ENCODE results near the gene IRS1. TPM values are rescaled to one million over a fixed set of nuclear protein-coding genes. Genes with fewer than 3 reads are reported as not detected.

IRS1 gene
- total RNA-seq, 2 donors from 2014 or later: 0.90 to 6.2 TPM

- Mint-ChIP-seq H3K4me1 (no peaks in the 10 kb centered on the region), H3K27me3 (no peaks in the 10 kb centered on the region), H3K4me3 (no peak overlapping the region), H3K27ac (no peak overlapping the region), H3K36me3 (ENCODE audit: low read depth) (no peaks in the 10 kb centered on the region)
- H3K9me3 ChIP-seq (ENCODE audit: control insufficient read depth, low read length, poor library complexity, severe bottlenecking): no peaks in the 10 kb centered on the region
- DNase-seq (no peak), ATAC-seq (no peak)
Observed at GRCh38 chr2:226711606-226712296, 87.9 kb downstream of the IRS1 start.

GRCh38 chr2:226707499-226707898, 92.1 kb downstream of the IRS1 start:
- no peaks in the 10 kb centered on the region for H3K9me3 ChIP-seq (ENCODE audit: control insufficient read depth, low read length, poor library complexity, severe bottlenecking)
- no peak for ATAC-seq
- Mint-ChIP-seq H3K27me3 (peaks cover 6% of the 10 kb centered on the region), H3K4me3 (no peak overlapping the region), H3K36me3 (ENCODE audit: low read depth) (no peaks in the 10 kb centered on the region), H3K4me1 (no peaks in the 10 kb centered on the region), H3K27ac (no peak overlapping the region)
- DNase-seq: no peak

GRCh38 chr2:226705965-226706364, 93.7 kb downstream of the IRS1 start:
- H3K9me3 ChIP-seq (ENCODE audit: control insufficient read depth, low read length, poor library complexity, severe bottlenecking): no peaks in the 10 kb centered on the region
- Mint-ChIP-seq H3K4me3 (no peak overlapping the region), H3K36me3 (ENCODE audit: low read depth) (no peaks in the 10 kb centered on the region), H3K27ac (no peak overlapping the region), H3K27me3 (peaks cover 12% of the 10 kb centered on the region), H3K4me1 (no peaks in the 10 kb centered on the region)
- no peak for DNase-seq
- ATAC-seq: no peak

- no peaks in the 10 kb centered on the region for H3K36me3 Mint-ChIP-seq (ENCODE audit: low read depth)
- peaks cover 15% of the 10 kb centered on the region for H3K27me3 Mint-ChIP-seq
- ATAC-seq (no peak), DNase-seq (no peak)
- no peak overlapping the region for H3K4me3 Mint-ChIP-seq
- H3K9me3 ChIP-seq (ENCODE audit: control insufficient read depth, low read length, poor library complexity, severe bottlenecking): no peaks in the 10 kb centered on the region
- H3K4me1 Mint-ChIP-seq: no peaks in the 10 kb centered on the region
- no peak overlapping the region for H3K27ac Mint-ChIP-seq
Observed at GRCh38 chr2:226705133-226705886, 94.3 kb downstream of the IRS1 start.

GRCh38 chr2:226703514-226703913, 96.1 kb downstream of the IRS1 start:
- ATAC-seq (no peak), DNase-seq (no peak)
- Mint-ChIP-seq H3K4me3 (no peak overlapping the region), H3K27ac (no peak overlapping the region), H3K27me3 (peaks cover 27% of the 10 kb centered on the region), H3K36me3 (ENCODE audit: low read depth) (no peaks in the 10 kb centered on the region), H3K4me1 (no peaks in the 10 kb centered on the region)
- no peaks in the 10 kb centered on the region for H3K9me3 ChIP-seq (ENCODE audit: control insufficient read depth, low read length, poor library complexity, severe bottlenecking)

- no peak overlapping the region for H3K27ac Mint-ChIP-seq
- peaks cover 27% of the 10 kb centered on the region for H3K27me3 Mint-ChIP-seq
Observed at GRCh38 chr2:226702376-226702775, 97.2 kb downstream of the IRS1 start.

GRCh38 chr2:226701052-226701451, 98.6 kb downstream of the IRS1 start:
- ATAC-seq (no peak), DNase-seq (no peak)
- H3K27me3 Mint-ChIP-seq: peaks cover 27% of the 10 kb centered on the region
- H3K9me3 ChIP-seq (ENCODE audit: control insufficient read depth, low read length, poor library complexity, severe bottlenecking): no peaks in the 10 kb centered on the region
- H3K27ac Mint-ChIP-seq: no peak overlapping the region
- H3K4me3 Mint-ChIP-seq: no peak overlapping the region
- H3K36me3 Mint-ChIP-seq (ENCODE audit: low read depth): no peaks in the 10 kb centered on the region
- no peaks in the 10 kb centered on the region for H3K4me1 Mint-ChIP-seq

More at GRCh38 chr2:226702376-226702775, 97.2 kb downstream of the IRS1 start:
- H3K9me3 ChIP-seq (ENCODE audit: control insufficient read depth, low read length, poor library complexity, severe bottlenecking): no peaks in the 10 kb centered on the region
- DNase-seq (no peak), ATAC-seq (no peak)
- H3K4me3 Mint-ChIP-seq: no peak overlapping the region
- H3K4me1 Mint-ChIP-seq: no peaks in the 10 kb centered on the region
- no peaks in the 10 kb centered on the region for H3K36me3 Mint-ChIP-seq (ENCODE audit: low read depth)

GRCh38 chr2:226699321-226699720, 100.3 kb downstream of the IRS1 start:
- no peak overlapping the region for H3K27ac Mint-ChIP-seq
- no peaks in the 10 kb centered on the region for H3K4me1 Mint-ChIP-seq
- peaks cover 34% of the 10 kb centered on the region for H3K27me3 Mint-ChIP-seq
- ATAC-seq (no peak), DNase-seq (no peak)
- H3K9me3 ChIP-seq (ENCODE audit: control insufficient read depth, low read length, poor library complexity, severe bottlenecking): no peaks in the 10 kb centered on the region
- no peak overlapping the region for H3K4me3 Mint-ChIP-seq
- no peaks in the 10 kb centered on the region for H3K36me3 Mint-ChIP-seq (ENCODE audit: low read depth)

GRCh38 chr2:226698671-226699070, 100.9 kb downstream of the IRS1 start:
- no peaks in the 10 kb centered on the region for H3K9me3 ChIP-seq (ENCODE audit: control insufficient read depth, low read length, poor library complexity, severe bottlenecking)
- H3K27ac Mint-ChIP-seq: no peak overlapping the region
- ATAC-seq: no peak
- H3K27me3 Mint-ChIP-seq: peaks cover 36% of the 10 kb centered on the region
- no peak for DNase-seq
- no peaks in the 10 kb centered on the region for H3K4me1 Mint-ChIP-seq
- no peak overlapping the region for H3K4me3 Mint-ChIP-seq
- H3K36me3 Mint-ChIP-seq (ENCODE audit: low read depth): no peaks in the 10 kb centered on the region

- H3K36me3 Mint-ChIP-seq (ENCODE audit: low read depth): peaks cover 2% of the 10 kb centered on the region
- ATAC-seq: no peak
- H3K27me3 Mint-ChIP-seq: peaks cover 30% of the 10 kb centered on the region
Observed at GRCh38 chr2:226694586-226695284, 104.9 kb downstream of the IRS1 start.

GRCh38 chr2:226694149-226694548, 105.5 kb downstream of the IRS1 start:
- ATAC-seq: no peak
- H3K4me1 Mint-ChIP-seq: peaks cover 2% of the 10 kb centered on the region

More at GRCh38 chr2:226694586-226695284, 104.9 kb downstream of the IRS1 start:
- Mint-ChIP-seq H3K4me1 (peaks cover 2% of the 10 kb centered on the region), H3K27ac (no peak overlapping the region), H3K4me3 (no peak overlapping the region)
- H3K9me3 ChIP-seq (ENCODE audit: control insufficient read depth, low read length, poor library complexity, severe bottlenecking): no peaks in the 10 kb centered on the region
- no peak for DNase-seq

GRCh38 chr2:226693521-226693920, 106.1 kb downstream of the IRS1 start:
- ATAC-seq (no peak), DNase-seq (no peak)
- H3K9me3 ChIP-seq (ENCODE audit: control insufficient read depth, low read length, poor library complexity, severe bottlenecking): no peaks in the 10 kb centered on the region
- H3K4me1 Mint-ChIP-seq: peaks cover 2% of the 10 kb centered on the region
- peaks cover 2% of the 10 kb centered on the region for H3K36me3 Mint-ChIP-seq (ENCODE audit: low read depth)
- no peak overlapping the region for H3K27ac Mint-ChIP-seq
- no peak overlapping the region for H3K4me3 Mint-ChIP-seq
- H3K27me3 Mint-ChIP-seq: peaks cover 29% of the 10 kb centered on the region

More at GRCh38 chr2:226694149-226694548, 105.5 kb downstream of the IRS1 start:
- H3K36me3 Mint-ChIP-seq (ENCODE audit: low read depth): peaks cover 2% of the 10 kb centered on the region
- peaks cover 24% of the 10 kb centered on the region for H3K27me3 Mint-ChIP-seq
- H3K9me3 ChIP-seq (ENCODE audit: control insufficient read depth, low read length, poor library complexity, severe bottlenecking): no peaks in the 10 kb centered on the region
- no peak for DNase-seq
- no peak overlapping the region for H3K27ac Mint-ChIP-seq
- no peak overlapping the region for H3K4me3 Mint-ChIP-seq

GRCh38 chr2:226692521-226693126, 107.0 kb downstream of the IRS1 start:
- Mint-ChIP-seq H3K4me1 (peaks cover 2% of the 10 kb centered on the region), H3K36me3 (ENCODE audit: low read depth) (peaks cover 2% of the 10 kb centered on the region), H3K27ac (no peak overlapping the region), H3K4me3 (no peak overlapping the region), H3K27me3 (peaks cover 32% of the 10 kb centered on the region)
- DNase-seq: no peak
- H3K9me3 ChIP-seq (ENCODE audit: control insufficient read depth, low read length, poor library complexity, severe bottlenecking): no peaks in the 10 kb centered on the region
- ATAC-seq: no peak
